KOPT-K1 (cell line): ENCODE measurements around the gene ZEB2.

ENCODE experiments used
- H3K27ac ChIP-seq: fragments of 200-600 bp; sonication (generic); 2 replicates; pipeline ENCODE4 v1.5.1; 2016; ENCODE audit warnings: antibody characterized with exemption, mild to moderate bottlenecking, low read depth, low read length; ENCODE audit not compliant: poor library complexity, severe bottlenecking
- H3K36me3 ChIP-seq: fragments of 200-600 bp; sonication (generic); 2 replicates; pipeline ENCODE4 v1.5.1; 2017; ENCODE audit warnings: antibody characterized with exemption, mild to moderate bottlenecking, low read length, moderate library complexity; ENCODE audit not compliant: insufficient read depth
- H3K9me3 ChIP-seq: fragments of 200-600 bp; sonication (generic); 2 replicates; pipeline ENCODE4 v1.5.1; 2017; ENCODE audit warnings: antibody characterized with exemption, low read length, mild to moderate bottlenecking; ENCODE audit not compliant: insufficient read depth, poor library complexity, severe bottlenecking

ZEB2 gene

DNA sequence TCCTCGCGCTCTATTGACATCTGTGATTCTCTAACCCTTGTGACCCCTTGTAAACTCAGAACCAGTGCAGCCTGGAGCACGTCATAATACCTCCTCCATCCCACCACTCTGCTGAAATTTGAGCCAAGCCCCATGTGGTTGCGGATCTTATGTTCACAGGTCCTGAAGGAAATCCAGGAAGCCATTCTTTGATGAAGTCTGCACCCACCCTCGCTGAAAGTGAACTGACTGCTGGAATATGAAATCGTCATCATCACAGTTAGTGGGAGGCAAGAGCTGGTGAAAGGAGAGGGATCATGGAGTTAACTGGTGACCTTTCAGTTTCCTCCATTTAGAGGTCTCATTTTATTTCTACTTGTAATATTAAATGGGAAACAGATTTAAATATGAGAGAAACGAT, 21.6 kb downstream of the ZEB2 start:
- Histone ChIP-seq H3K27ac (no peak overlapping the region), H3K9me3 (no peaks in the 10 kb centered on the region), H3K36me3 (no peaks in the 10 kb centered on the region)

DNA sequence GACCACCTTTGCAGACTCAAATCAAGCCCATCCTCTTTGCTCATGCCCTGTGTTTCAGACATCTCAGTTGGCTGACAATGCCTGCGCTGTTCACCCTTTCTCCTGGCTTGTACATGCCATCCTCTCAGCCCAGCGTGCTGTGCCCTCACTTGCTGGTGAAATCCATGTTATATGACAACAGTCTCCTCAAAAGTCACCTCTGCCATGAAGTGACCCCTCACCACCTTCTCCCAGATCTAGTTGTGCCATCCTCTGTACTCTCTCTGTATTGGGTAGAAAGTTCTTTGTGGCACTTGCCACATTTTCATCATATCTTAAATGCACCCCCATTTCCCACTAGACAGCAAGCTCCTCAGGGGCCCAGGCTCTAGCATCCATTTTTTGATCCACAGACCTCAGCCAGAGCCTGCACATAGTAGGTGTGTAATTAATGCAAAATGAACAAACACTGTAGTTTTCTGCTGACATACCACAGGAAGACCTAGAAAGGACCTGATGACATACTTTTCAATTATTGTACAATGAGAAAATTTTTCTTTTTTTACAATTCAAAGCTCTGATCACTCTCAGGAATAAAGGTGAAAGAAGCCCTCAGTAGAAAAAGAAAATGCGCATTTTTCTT, 22.8 kb downstream of the ZEB2 start:
- Histone ChIP-seq H3K9me3 (no peaks in the 10 kb centered on the region), H3K36me3 (no peaks in the 10 kb centered on the region), H3K27ac (no peak overlapping the region)

DNA sequence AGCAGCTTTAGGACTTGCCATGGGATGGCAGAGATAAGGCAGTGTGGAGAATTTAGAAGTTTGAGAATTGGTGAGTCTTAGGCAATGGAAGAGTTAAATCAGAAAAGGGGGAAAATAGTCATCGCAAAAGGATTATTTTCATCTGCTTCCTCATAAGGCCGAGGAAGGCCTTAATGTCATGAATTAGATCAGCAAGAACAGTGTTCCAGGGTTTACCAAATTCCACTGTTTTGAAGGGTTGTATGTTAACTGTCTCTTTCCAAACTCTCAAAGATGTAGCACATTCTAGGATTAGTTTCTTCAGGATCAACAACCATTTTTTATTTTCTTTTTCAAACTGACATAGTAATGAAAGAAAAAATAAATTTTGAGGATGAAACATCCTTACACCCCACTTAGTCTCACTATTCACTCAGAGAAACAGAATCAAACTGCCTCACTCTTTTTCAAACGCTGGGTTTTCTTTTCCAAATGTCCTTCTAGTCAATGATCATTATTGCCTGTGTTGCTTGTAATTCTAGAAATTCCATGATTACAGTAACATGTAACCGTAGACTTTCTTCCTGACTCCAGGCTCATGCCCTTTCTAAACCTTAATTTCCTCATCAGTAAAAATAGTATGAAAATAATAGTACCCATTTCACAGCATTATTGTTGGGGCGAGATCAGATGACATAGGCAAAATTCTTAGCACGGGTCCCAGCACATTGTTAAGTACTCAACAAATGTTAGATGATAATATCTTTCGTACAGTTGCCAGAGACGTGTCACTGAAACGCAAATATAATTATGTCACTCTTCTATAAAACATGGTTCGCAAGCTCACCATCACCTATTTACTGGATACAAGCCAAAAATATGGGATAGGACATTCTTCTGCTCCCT, 23.6 kb downstream of the ZEB2 start:
- Histone ChIP-seq H3K36me3 (no peaks in the 10 kb centered on the region), H3K27ac (no peak overlapping the region), H3K9me3 (no peaks in the 10 kb centered on the region)

DNA sequence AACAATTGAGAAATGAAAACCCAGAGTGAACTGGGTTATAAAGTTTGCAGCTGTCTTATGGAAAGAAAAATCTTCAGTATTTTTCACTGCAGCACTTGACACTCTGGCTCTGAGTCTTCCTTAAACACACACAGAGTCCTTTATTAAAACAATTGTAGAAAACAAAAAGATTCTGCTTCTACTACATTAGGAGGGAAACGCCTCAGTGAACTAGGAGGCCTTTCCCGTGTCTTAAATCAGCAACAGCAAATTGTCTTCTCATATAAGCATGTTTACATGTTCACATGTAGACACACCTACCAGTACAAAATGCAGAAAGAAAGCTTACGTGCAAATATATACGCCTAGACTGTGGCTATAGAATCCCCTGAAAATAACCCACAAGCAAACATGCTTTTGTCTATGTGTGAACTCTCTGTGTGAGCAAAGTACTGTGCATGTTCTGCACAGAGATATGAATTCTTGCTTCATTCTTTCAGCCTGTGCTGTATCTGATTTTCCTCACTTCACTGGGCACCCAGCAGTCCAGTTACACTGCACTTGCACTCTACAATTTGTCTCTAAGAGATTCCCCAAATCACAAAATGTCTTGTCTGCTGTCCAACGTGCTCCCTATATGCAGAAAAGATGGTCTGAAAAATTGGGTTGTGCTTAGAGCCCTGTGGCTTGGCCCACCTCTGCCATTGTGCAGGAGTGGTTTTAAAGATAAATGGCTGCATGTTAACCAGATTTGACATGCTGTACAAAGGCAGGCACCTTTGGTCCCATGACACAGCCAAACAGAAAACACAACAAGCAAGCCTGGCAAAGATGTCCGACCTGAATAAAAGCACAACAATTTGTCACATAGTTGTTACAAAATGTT, 24.5 kb downstream of the ZEB2 start:
- Histone ChIP-seq H3K27ac (no peak overlapping the region), H3K36me3 (no peaks in the 10 kb centered on the region), H3K9me3 (no peaks in the 10 kb centered on the region)

DNA sequence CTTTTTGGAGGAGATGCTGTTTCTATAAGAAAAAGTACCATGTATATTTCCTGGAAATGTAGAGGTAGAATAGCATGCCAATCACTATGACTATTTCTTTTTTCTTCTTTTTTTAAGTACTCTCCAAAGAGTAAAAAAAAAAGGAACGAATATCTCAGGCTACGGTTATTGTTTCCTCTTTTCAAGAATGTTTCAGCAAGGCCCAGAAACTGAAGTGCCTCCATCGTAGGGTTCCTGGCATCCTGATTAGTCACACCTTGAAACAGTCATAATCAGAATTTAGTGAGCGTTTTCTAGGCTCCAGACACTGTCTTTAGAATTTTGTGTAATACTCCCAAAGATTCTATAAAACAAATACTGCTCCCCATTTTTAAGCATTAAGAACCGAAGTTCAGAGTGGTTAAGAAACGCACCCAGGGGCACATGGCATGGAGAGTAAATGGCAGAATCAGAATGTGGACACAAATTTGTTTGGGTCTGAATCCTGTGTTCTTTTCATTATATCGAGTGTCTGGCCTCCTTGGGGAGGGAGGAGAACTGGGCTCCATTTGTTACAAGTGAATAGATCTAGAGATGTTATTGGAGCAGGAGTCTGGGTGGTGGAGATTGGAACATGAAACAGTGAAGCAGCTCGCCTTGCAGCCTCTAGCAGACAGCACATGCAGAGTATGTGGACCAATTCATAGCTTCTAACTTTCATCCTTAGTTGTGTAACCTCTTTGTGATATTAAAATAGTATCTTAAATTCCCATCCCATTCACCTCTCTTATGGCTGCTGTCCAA, 26.7 kb downstream of the ZEB2 start:
- no peak overlapping the region for H3K27ac ChIP-seq
- no peaks in the 10 kb centered on the region for H3K36me3 ChIP-seq
- H3K9me3 ChIP-seq, result no peaks in the 10 kb centered on the region

DNA sequence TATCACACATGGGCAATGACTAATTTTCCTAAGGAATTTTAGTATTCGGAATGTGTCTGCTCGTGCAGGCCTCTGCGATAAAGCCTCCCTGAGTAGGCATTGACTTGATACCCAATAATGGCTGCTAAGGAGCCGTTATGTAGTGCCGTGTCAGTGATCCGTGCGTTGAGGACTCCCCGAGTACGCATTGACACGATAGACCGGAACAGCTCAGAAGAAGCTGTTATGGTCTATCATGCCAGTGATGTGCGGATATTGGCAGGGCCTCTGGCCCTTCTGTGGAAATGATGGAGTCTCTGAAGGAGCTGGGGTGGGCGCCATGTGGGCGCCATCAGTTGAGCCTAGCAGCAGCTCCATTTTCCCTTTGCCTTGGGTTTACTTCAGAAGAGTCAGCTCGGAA, 29.1 kb downstream of the ZEB2 start:
- no peak overlapping the region for H3K27ac ChIP-seq
- no peaks in the 10 kb centered on the region for H3K9me3 ChIP-seq
- no peaks in the 10 kb centered on the region for H3K36me3 ChIP-seq

DNA sequence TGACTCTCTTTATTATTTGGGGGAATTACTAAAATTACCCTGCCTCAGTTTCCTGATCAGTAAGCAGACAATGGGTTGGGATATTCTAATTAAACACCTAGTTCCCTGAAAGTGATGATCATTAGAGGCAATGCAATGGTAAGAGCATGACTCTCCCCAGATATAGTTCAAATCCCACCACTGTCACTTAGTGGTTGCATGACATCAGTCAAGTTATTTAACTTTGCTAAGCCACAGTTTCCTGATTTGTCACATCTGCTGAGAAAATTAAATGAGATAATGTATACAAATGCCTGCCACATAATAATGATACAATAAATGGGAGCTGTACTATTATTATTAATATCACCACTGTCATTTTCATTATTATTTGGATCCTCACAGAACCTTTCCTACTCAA, 29.9 kb downstream of the ZEB2 start:
- no peaks in the 10 kb centered on the region for H3K36me3 ChIP-seq
- no peak overlapping the region for H3K27ac ChIP-seq
- H3K9me3 ChIP-seq, result no peaks in the 10 kb centered on the region

DNA sequence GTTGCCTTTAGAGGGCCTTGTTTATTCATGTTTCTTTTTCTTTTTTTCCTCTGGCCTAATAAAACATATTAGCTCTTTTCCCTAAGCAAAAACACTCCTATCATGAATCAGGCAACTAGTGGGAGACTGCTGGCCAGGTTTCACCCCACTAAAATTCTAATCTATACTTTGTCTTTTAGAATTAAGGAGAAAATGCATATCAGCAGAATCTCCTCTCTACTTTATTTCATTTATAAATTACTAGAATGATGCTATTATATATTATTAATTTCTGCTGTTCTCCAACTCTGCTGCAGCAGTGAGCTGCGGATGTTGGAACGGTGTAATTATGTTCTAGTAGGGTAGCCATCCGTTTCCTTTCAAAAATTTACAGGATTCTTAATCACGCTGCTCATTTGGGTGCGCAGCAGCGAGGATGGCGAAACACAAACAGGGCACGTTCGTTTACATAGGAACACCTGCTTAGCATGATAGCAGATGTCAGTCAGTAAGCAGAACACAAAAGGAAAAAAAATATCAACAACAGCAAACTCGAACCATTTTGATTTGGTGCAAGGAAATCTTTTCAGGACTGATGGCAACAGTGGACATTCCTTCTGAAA, 30.5 kb downstream of the ZEB2 start:
- H3K36me3 ChIP-seq, result no peaks in the 10 kb centered on the region
- no peak overlapping the region for H3K27ac ChIP-seq
- H3K9me3 ChIP-seq, result no peaks in the 10 kb centered on the region

DNA sequence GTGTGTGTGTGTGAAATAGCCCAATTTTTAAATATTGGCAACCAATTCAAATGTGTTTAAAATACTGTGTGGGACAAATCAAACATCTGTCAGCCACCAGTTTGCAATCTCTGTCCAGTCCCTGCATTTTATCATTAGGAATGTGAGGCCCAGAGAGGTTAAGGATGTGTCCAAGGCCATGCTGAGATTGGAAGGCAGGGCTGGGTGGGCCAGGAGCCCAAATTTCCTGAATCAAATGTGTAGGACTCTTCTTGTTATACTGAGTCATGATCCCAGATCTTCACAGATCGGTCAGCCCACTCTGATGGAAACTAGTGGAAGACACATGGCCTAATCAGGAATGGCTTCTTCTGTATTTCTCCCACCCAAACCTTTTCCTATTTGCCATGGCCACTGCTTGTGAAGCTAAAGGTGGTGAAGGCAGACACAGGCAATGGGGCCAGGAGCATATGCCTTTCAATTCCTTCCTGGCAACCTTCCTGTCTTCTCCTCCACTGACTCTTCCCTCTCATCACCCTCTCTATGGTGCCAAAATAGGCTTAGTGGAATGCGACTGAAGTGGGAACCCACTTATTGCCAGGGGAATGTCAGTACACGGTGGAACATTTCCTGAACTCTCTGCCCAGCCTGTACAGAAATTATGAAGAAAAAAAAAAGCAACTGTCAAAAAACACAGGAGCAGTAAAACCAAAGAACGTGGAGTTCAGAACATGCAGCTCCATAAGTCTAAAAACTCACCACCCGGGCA, 35.5 kb downstream of the ZEB2 start:
- H3K36me3 ChIP-seq, result no peaks in the 10 kb centered on the region
- no peaks in the 10 kb centered on the region for H3K9me3 ChIP-seq
- no peak overlapping the region for H3K27ac ChIP-seq

DNA sequence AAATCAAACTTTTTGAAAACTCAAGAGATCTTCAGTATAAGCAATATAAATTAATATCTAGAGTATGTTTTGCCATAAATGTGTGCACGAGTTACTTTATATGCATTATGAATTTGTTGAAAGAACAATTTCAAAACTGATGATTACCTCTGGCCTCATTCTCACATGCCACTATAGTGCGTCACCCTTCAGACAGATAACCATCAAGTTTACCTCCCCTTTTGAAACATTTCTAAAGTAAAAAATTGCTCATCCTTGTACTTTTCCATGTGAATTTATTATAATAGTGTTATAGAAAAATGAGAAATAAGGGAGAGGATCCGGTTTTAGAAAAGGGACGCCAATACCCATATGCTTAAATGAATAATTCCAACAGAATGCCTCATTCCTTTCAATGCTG, 38.3 kb downstream of the ZEB2 start:
- H3K9me3 ChIP-seq, result no peaks in the 10 kb centered on the region
- no peak overlapping the region for H3K27ac ChIP-seq
- H3K36me3 ChIP-seq, result no peaks in the 10 kb centered on the region

DNA sequence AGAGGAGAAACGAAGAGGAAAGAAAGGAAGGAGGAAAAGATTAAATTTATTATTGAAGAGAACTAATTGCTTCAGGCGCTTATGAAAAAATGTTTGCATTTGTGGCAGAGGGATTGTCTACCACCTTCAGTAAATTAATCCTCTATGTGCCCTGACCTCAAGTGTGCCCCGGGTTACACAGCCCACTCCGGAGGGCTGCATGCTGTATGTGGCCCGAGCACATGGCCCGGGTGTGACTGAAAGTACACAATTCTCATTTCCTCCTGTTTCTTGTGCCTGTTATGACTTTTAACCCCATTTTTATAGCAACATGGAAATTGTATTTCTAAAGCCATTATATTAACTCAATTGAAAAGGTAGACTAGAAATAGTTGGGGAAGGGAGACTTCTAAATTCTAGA, 38.8 kb downstream of the ZEB2 start:
- Histone ChIP-seq H3K27ac (no peak overlapping the region), H3K9me3 (no peaks in the 10 kb centered on the region), H3K36me3 (no peaks in the 10 kb centered on the region)

DNA sequence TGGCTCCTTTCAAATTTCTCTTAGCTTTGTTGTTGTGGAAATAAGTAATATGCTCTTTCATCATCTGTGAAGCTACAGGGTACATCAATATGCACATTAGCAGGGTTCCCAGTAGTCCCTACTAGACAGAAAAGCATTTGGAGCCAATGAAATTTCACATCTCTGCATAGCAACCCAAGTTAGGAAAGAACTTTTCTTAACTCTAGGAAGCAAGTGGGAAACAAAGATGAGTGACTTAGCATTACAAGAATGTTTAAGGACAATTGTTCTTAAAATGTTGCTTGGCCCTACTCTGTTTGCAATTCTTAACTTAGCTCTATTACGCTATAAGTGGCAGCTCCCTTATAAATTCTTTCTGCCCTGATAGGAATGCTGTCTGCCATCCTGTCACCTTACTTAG, 39.6 kb downstream of the ZEB2 start:
- no peaks in the 10 kb centered on the region for H3K9me3 ChIP-seq
- H3K27ac ChIP-seq, result no peak overlapping the region
- H3K36me3 ChIP-seq, result no peaks in the 10 kb centered on the region

DNA sequence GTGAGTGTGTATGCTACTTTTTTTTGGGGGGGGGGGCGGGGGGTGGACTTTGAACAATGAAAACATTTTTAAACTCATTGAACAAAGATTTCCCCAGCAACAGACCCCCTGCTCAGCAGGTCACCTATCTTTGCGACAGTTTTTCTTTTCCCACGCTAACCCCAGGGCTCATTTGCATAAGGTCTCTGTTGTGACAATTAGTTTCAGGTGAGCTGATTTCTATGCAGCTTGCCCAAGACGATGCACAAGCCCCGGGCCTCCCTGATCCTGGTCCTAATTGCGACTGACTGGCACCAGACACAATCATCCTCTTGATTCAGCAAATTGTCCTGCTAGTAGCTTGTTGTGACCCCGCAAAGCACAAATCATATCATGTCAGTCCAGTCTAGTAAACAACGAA, 40.3 kb downstream of the ZEB2 start:
- no peaks in the 10 kb centered on the region for H3K36me3 ChIP-seq
- H3K9me3 ChIP-seq, result no peaks in the 10 kb centered on the region
- no peak overlapping the region for H3K27ac ChIP-seq

DNA sequence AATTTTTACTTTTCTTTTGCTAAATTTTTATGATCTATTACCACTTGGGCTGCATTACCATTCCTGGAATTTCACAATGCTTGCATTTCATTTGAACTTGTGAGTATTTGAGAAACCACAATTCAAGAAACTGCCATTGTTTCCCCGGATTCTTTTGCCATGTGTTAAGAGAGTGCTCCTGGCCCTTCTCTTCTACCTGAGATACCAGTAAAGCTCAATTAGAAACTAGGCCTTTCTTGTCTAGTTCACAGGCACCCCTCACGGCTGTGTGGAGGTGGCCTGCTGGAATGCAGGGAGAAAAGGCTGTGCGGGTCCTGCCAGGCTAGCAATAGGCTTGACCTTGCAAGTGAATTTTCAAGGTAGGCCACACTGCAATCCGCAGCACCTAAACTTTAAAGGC, 40.8 kb downstream of the ZEB2 start:
- H3K36me3 ChIP-seq, result no peaks in the 10 kb centered on the region

More for the DNA sequence above, 40.8 kb downstream of the ZEB2 start:
- Histone ChIP-seq H3K9me3 (no peaks in the 10 kb centered on the region), H3K27ac (no peak overlapping the region)
